BJ (cell line): Measurements from ENCODE around the gene CFAP74. TPM values are rescaled to one million over a fixed set of nuclear protein-coding genes. Genes with fewer than 3 reads are reported as not detected.

Source experiments
- CTCF ChIA-PET: fragments of 350-600 bp; formaldehyde crosslinking; extraction: SDS; loops from one replicate; lab custom pipeline; 2021; ENCODE audit warnings: antibody characterized with exemption, inconsistent platforms; lab: Yijun Ruan, JAX
- POLR2A ChIA-PET: fragments of 300-600 bp; sonication (Branson Sonifier 250); formaldehyde crosslinking; extraction: SDS; loops from one replicate; lab custom pipeline; 2021; ENCODE audit warnings: antibody characterized with exemption; lab: Charles Lee
- DNase-seq: peaks from one replicate; pipeline ENCODE4 v3.0.0-alpha.2; 2011; ENCODE audit warnings: low read depth
- H3K27me3 ChIP-seq: 2 replicates; pipeline ENCODE4 v1.6.0; 2011; ENCODE audit warnings: low read length; ENCODE audit not compliant: control insufficient read depth, insufficient read depth
- H3K36me3 ChIP-seq: 2 replicates; pipeline ENCODE4 v1.5.1; 2011; ENCODE audit warnings: low read length; ENCODE audit not compliant: control insufficient read depth, insufficient read depth
- H3K4me3 ChIP-seq: 2 replicates; pipeline ENCODE4 v1.5.1; 2011; ENCODE audit warnings: low read depth, mild to moderate bottlenecking, control low read depth, low read length
- polyA plus RNA-seq: library from polyadenylated mRNA; depleted of rRNA; stranded (reverse); fragments of >200 nt; gene quantifications from 2 replicates; pipeline ENCODE4 v1.2.3, GENCODE V29; 2011
- TF ChIP-seq, protein P1 (sequence below): IDR thresholded peaks from 2 replicates; pipeline ENCODE4 v1.5.1; 2011; ENCODE audit warnings: low read depth, mild to moderate bottlenecking, control low read depth, inconsistent platforms, low read length, moderate library complexity; ENCODE audit not compliant: insufficient read depth

The CFAP74 gene
- polyA plus RNA-seq, 1 experiment: not detected

DNA sequence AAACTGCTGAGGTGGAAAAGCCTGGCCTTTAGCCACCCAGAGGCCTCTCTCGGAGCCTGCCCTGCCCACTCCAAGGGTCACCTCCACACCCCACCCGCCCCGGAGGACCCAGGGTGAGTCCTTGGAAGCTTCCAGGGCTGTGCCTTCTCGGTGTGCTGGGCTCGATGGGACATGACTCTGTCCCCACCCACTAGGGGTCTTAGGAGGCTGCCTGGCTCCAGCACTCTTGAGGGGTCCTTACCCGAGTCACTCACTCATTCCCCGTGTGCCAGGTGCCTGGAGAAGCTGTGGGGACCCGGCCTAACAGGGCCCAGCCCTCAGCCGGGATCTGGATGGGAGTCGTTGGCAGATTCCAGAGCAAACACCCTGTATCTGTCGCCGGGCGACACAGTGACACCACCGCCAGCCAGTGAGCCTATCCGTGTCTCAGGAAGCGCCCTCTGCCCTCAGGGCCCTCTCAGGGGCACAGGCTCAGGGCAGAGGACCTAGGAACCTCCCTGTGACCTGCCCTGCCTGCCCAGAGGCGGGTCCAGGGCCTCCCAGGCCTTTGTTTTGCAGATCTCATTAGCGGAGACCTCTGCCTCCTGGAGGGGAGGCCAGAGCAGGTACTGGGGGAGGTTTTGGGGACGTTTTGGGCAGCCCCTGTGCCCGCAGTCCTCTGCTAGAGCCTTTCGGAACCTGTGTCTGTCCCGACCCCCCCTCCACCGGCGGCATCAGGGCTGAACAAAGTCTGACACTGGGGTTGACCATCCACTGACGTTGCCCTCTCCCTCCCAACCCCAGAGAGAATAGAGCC, 43.6 kb upstream of the CFAP74 start:
- ChIA-PET POLR2A (no interaction called here), CTCF (interaction anchor here (0.7 to 1.3 kb wide), 5 partner anchors 9 to 128 kb away, joined by 3 to 4 read pairs (median 3); no protein-coding TSS in a partner anchor)
- H3K4me3 ChIP-seq: no peak overlapping the region
- no peak for DNase-seq
- no peaks in the 10 kb centered on the region for H3K36me3 ChIP-seq
- peaks cover 28% of the 10 kb centered on the region for H3K27me3 ChIP-seq
- TF ChIP-seq, protein P1, sequence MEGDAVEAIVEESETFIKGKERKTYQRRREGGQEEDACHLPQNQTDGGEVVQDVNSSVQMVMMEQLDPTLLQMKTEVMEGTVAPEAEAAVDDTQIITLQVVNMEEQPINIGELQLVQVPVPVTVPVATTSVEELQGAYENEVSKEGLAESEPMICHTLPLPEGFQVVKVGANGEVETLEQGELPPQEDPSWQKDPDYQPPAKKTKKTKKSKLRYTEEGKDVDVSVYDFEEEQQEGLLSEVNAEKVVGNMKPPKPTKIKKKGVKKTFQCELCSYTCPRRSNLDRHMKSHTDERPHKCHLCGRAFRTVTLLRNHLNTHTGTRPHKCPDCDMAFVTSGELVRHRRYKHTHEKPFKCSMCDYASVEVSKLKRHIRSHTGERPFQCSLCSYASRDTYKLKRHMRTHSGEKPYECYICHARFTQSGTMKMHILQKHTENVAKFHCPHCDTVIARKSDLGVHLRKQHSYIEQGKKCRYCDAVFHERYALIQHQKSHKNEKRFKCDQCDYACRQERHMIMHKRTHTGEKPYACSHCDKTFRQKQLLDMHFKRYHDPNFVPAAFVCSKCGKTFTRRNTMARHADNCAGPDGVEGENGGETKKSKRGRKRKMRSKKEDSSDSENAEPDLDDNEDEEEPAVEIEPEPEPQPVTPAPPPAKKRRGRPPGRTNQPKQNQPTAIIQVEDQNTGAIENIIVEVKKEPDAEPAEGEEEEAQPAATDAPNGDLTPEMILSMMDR: no peak

DNA sequence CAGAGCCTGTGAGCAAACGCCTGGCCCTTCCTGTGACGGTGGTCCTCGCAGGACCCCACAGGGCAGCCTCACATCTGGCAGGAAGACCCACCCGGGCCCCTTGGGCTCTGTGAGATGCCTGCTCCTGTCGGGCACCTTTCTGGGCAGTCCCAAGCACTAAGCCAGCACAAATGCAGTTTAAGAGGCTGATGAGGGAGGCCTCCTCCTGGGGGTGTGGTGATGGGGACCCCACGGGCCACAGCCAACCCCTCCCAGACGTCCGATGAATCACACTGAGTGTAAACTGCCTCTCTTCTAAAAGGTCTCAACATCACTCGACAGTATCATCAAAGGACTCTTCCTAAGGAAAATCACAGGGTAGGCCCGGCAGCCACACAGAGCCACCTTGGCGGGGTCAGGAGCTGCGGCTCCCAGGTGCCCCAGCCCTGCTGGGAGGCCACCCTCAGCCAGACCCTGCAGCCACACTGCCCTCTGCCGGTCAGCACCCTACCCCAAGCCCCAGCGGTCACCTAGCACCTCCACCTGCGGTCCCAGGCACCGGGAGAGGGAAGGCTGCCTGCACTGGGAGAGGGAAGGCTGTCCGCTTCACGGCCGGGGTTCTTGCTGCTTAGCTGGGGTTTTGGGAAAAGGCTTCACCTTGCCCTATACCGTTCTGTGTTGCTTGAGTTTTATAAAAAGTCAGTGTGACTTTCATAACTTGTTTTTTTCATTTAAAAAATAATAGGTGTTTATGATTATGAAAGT, 42.8 kb upstream of the CFAP74 start:
- no peaks in the 10 kb centered on the region for H3K36me3 ChIP-seq
- POLR2A ChIA-PET: no interaction called here
- TF ChIP-seq, protein P1: peak; percentile 73
- no peak for DNase-seq
- H3K27me3 ChIP-seq: peaks cover 22% of the 10 kb centered on the region
- H3K4me3 ChIP-seq: no peak overlapping the region
- CTCF ChIA-PET: interaction anchor here (0.7 to 5.3 kb wide), 11 partner anchors 10 to 128 kb away, joined by 3 to 50 read pairs (median 6); no protein-coding TSS in a partner anchor

DNA sequence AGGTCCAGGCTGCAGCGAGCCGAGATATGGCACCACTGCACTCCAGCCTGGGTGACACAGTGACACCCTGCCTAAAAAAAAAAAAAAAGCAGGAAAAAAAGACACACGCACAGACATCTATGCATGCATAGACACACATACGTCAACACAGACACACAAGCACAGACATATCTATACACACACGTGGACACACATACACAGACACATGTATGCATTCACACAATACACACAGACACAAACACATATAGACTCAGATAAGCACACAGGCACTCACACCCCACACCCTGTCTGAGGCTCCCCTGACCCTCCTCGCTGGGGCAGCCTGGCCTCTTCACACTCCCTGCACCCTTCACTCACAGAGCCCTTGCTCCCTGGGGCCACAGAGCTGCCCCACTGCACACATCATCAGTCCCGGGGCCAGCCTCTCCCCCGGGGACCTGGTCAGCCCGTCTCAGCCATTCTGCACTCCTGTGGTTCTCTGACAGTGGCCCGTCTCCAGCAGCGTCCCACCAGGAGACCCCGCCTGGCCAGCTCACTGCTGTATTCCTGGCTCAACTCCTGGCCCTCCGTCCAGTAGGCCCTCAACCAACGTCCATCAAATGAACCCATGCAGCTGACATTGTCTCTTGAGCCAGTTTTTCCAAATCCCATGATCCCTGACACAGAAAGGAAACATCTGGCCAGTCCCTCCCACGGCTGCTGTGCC, 42.0 kb upstream of the CFAP74 start:
- TF ChIP-seq, protein P1: no peak
- peaks cover 18% of the 10 kb centered on the region for H3K27me3 ChIP-seq
- H3K36me3 ChIP-seq: no peaks in the 10 kb centered on the region
- CTCF ChIA-PET: interaction anchor here (0.6 to 5.3 kb wide), 30 partner anchors 8 to 1385 kb away, joined by 3 to 50 read pairs (median 6); partner anchors contain the start of genes CFAP74 and GABRD
- DNase-seq: no peak
- POLR2A ChIA-PET: no interaction called here
- H3K4me3 ChIP-seq: no peak overlapping the region

- H3K36me3 ChIP-seq: no peaks in the 10 kb centered on the region
- no peak for DNase-seq
- POLR2A ChIA-PET: interaction anchor here (1.0 kb wide), 1 partner anchor 429 kb away, joined by 3 read pairs; the partner anchor contains the start of gene MIB2
- peak overlapping the region; percentile 10; the same call in 1 of the 2 replicates for H3K4me3 ChIP-seq
- peaks cover 18% of the 10 kb centered on the region for H3K27me3 ChIP-seq
- TF ChIP-seq, protein P1: peak; percentile 53
- CTCF ChIA-PET: interaction anchor here (0.5 to 5.3 kb wide), 40 partner anchors 9 to 1675 kb away, joined by 3 to 50 read pairs (median 5); partner anchors contain the start of genes CFAP74 and GABRD
Observed at GRCh38 chr1:2044510-2045319, 41.1 kb upstream of the CFAP74 start.
